HEK293 (cell line): ENCODE measurements around the gene ECI1.

ENCODE experiments used
- ZNF416 ChIP-seq: fragments of 450-650 bp; formaldehyde crosslinking; IDR thresholded peaks from 2 replicates; pipeline ENCODE4 v1.5.1; 2016; ENCODE audit warnings: missing biosample characterization, missing genetic modification characterization
- ZNF670 ChIP-seq: fragments of 450-650 bp; formaldehyde crosslinking; IDR thresholded peaks from 2 replicates; pipeline ENCODE4 v1.5.1; 2016; ENCODE audit warnings: missing biosample characterization, missing genetic modification characterization, low read depth

DNA sequence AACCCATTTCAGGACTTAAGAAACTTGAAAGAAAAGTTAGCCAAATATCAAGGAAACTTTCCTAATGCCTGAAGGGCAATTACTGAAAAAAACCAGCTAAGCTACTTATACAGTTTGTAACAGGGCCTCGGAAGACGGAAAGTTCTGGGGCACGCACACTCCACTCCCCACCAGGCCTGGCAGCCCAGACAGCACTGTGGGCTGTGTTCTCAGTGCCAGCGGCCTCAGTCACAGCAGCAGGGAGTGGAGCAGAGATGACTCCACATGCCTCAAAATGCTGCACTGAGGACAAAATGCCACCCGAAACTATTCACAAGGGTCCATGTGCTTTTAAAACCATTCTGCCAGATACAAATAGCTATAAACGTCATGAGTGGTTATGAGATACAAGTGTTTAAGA, 6.3 kb upstream of the ECI1 start:
- TF ChIP-seq ZNF670 (tag by site-specific recombination), result no peak
- TF ChIP-seq ZNF416 (tag by site-specific recombination), result no peak
